HCT116 (cell line): ENCODE results near the gene LMO7. TPM values are rescaled to one million over a fixed set of nuclear protein-coding genes. Genes with fewer than 3 reads are reported as not detected.

Experiments
- ATAC-seq: fragments of 200-7000 bp; cut with Tn5 transposase; 2 replicates; pipeline ENCODE4 v1.9.1; 2020; ENCODE audit warnings: mild to moderate bottlenecking, moderate library complexity
- BruUV-seq: library from RNA; stranded (reverse); fragments of 400-500 nt; replicated peaks from 2 replicates; lab custom pipeline; 2021; lab: Mats Ljungman, UMichigan
- CTCF ChIA-PET: fragments of 300-600 bp; sonication (Branson Sonifier 250); formaldehyde crosslinking; loops from one replicate; lab custom pipeline; 2021; ENCODE audit warnings: antibody characterized with exemption; lab: Charles Lee
- POLR2A ChIA-PET: fragments of 300-600, 350-600 bp; sonication (Branson Sonifier 250); formaldehyde crosslinking; loops from one replicate; lab custom pipeline; 2021; ENCODE audit warnings: antibody characterized with exemption; lab: Charles Lee
- RAD21 ChIA-PET, 2 experiments: fragments of 300-600 bp; sonication (Branson Sonifier 250); formaldehyde crosslinking; loops; one replicate each; lab custom pipeline; 2023; ENCODE audit warnings: low total read pairs in 2 of 2; ENCODE audit not compliant: uncharacterized antibody in 2 of 2, unreplicated experiment in 2 of 2, low non-redundant PET in 1 of 2; lab: Charles Lee
- DNase-seq: peaks from one replicate; pipeline ENCODE4 v3.0.0-alpha.2; 2010; ENCODE audit warnings: low read depth, low spot score
- H2AFZ ChIP-seq: fragments of 200-600 bp; shearing (Covaris generic), sonication (generic); 2 replicates; pipeline ENCODE4 v1.6.1; 2017; ENCODE audit warnings: low read depth, mixed run types, mixed read lengths, antibody characterized with exemption, low read length; ENCODE audit not compliant: poor library complexity, severe bottlenecking
- H3K27ac ChIP-seq: 2 replicates; pipeline ENCODE4 v1.5.1; 2012; ENCODE audit warnings: low read depth, low read length
- H3K27me3 ChIP-seq: fragments of 200-600 bp; sonication (generic); 2 replicates; pipeline ENCODE4 v1.6.1; 2016; ENCODE audit warnings: mixed run types, low read length, mixed read lengths; ENCODE audit not compliant: insufficient read depth
- H3K36me3 ChIP-seq, 2 experiments: fragments of 200-500 bp in 1 of 2; fragments of 200-600 bp in 1 of 2; sonication (Bioruptor generic) in 1 of 2; sonication (generic) in 1 of 2; 2 replicates each; pipeline versions ENCODE4 v1.5.1 to v1.6.1; 2014 to 2016; ENCODE audit warnings: low read length in 2 of 2, inconsistent platforms in 1 of 2, mixed read lengths in 1 of 2, mixed run types in 1 of 2; ENCODE audit not compliant: insufficient read depth in 2 of 2, control insufficient read depth in 1 of 2
- H3K4me1 ChIP-seq, 2 experiments: fragments of 200-600 bp in 1 of 2; sonication (generic) in 1 of 2; 2 replicates each; pipeline versions ENCODE4 v1.5.1 to v1.6.1; 2012 to 2017; ENCODE audit warnings: low read length in 2 of 2, inconsistent platforms in 1 of 2, mild to moderate bottlenecking in 1 of 2, mixed read lengths in 1 of 2, mixed run types in 1 of 2, moderate library complexity in 1 of 2; ENCODE audit not compliant: insufficient read depth in 2 of 2, control insufficient read depth in 1 of 2
- H3K4me2 ChIP-seq: fragments of 200-600 bp; sonication (generic); 2 replicates; pipeline ENCODE4 v1.6.1; 2017; ENCODE audit warnings: mixed run types, low read length, mixed read lengths
- H3K4me3 ChIP-seq, 2 experiments: fragments of 200-600 bp in 1 of 2; sonication (generic) in 1 of 2; replicated peaks in 1 of 2; 2 replicates each; pipeline ENCODE4 v1.5.1; 2011 to 2016; ENCODE audit warnings: low read length in 2 of 2, control low read depth in 1 of 2, low read depth in 1 of 2, mild to moderate bottlenecking in 1 of 2, mixed read lengths in 1 of 2, mixed run types in 1 of 2
- H3K79me2 ChIP-seq: fragments of 200-600 bp; sonication (generic); 2 replicates; pipeline ENCODE4 v1.6.1; 2017; ENCODE audit warnings: mild to moderate bottlenecking, mixed run types, low read length, moderate library complexity, mixed read lengths; ENCODE audit not compliant: insufficient read depth
- H3K9ac ChIP-seq: fragments of 200-600 bp; sonication (generic); 2 replicates; pipeline ENCODE4 v1.6.1; 2016; ENCODE audit warnings: low read length, mixed read lengths
- H3K9me2 ChIP-seq: fragments of 200-600 bp; sonication (generic), shearing (Covaris generic); 2 replicates; pipeline ENCODE4 v1.6.1; 2017; ENCODE audit warnings: mixed run types, mild to moderate bottlenecking, moderate library complexity; ENCODE audit not compliant: insufficient read depth
- H3K9me3 ChIP-seq, 2 experiments: fragments of 200-500 bp in 1 of 2; fragments of 200-600 bp in 1 of 2; sonication (Bioruptor generic) in 1 of 2; sonication (generic) in 1 of 2; 2 replicates each; pipeline ENCODE4 v1.6.1; 2014 to 2017; ENCODE audit warnings: low read length in 2 of 2, mixed read lengths in 2 of 2, inconsistent platforms in 1 of 2, low read depth in 1 of 2, mild to moderate bottlenecking in 1 of 2, mixed run types in 1 of 2, moderate library complexity in 1 of 2; ENCODE audit not compliant: control insufficient read depth in 1 of 2, insufficient read depth in 1 of 2
- H4K20me1 ChIP-seq: fragments of 200-600 bp; sonication (generic), shearing (Covaris generic); 2 replicates; pipeline ENCODE4 v1.6.1; 2017; ENCODE audit warnings: mixed run types, mild to moderate bottlenecking, moderate library complexity; ENCODE audit not compliant: insufficient read depth
- CEBPB ChIP-seq: IDR thresholded peaks from 2 replicates; pipeline ENCODE4 v1.6.1; 2012; ENCODE audit warnings: low read depth
- EGR1 ChIP-seq: IDR thresholded peaks from 2 replicates; pipeline ENCODE4 v1.6.1; 2012; ENCODE audit warnings: low read depth
- ELF1 ChIP-seq: IDR thresholded peaks from 2 replicates; pipeline ENCODE4 v1.6.1; 2012; ENCODE audit warnings: low read depth, borderline replicate concordance
- EZH2 ChIP-seq: fragments of 200-600 bp; sonication (generic); IDR thresholded peaks from 2 replicates; pipeline ENCODE4 v1.6.1; 2017; ENCODE audit warnings: antibody characterized with exemption, mixed run types
- FOSL1 ChIP-seq: IDR thresholded peaks from 2 replicates; pipeline ENCODE4 v1.6.1; 2012; ENCODE audit warnings: low read depth
- JUND ChIP-seq: IDR thresholded peaks from 2 replicates; pipeline ENCODE4 v1.6.1; 2012
- POLR2AphosphoS5 ChIP-seq: IDR thresholded peaks from 2 replicates; pipeline ENCODE4 v1.6.1; 2011; ENCODE audit warnings: mild to moderate bottlenecking, low read depth, low read length, moderate library complexity
- YY1 ChIP-seq: IDR thresholded peaks from 2 replicates; pipeline ENCODE4 v1.6.1; 2011; ENCODE audit warnings: low read length, low read depth, moderate library complexity, mild to moderate bottlenecking; ENCODE audit not compliant: insufficient replicate concordance; ENCODE audit errors: extremely low read depth
- ZNF274 ChIP-seq: fragments of 200-500 bp; sonication (Bioruptor generic); IDR thresholded peaks from 2 replicates; pipeline ENCODE4 v1.6.1; 2014; ENCODE audit warnings: mild to moderate bottlenecking, low read depth, low read length, inconsistent platforms
- intact Hi-C: fragments of 100-400 bp; cut with micrococcal nuclease; formaldehyde crosslinking; loops from 2 replicates; pipeline ENCODE4 v1.10.0; 2022
- total RNA-seq: library from RNA; stranded (reverse); gene quantifications from one replicate; pipeline ENCODE4 v1.2.1, GENCODE V29; 2021; ENCODE audit not compliant: unreplicated experiment
- TF ChIP-seq, protein P1 (sequence below): IDR thresholded peaks from 2 replicates; pipeline ENCODE4 v1.6.1; 2012; ENCODE audit warnings: low read depth
- TF ChIP-seq, protein P2 (sequence below): IDR thresholded peaks from 2 replicates; pipeline ENCODE4 v1.6.1; 2012

Gene LMO7
- total RNA-seq, 1 experiment from 2014 or later: 8.1 TPM

DNA sequence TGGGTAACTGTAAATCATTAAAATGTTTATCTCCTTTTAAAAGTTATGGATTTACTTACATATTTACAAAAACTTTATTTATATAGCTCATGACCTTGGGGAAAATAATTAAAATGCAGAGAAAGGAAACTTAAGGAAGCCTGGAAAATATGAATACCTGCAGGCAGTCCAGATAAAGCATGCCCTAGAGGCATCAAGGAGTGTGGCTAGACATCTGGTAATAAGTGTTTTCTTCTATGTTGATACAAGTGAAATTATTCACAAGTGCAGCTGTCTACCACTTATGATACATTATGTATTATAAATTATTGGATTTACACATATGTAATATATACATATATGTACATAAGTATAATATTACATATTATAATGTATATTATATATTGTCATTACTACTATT is 207.9 kb downstream of the LMO7 start:
- no peaks in the 10 kb centered on the region for H3K79me2 ChIP-seq
- no peak overlapping the region for H3K27ac ChIP-seq
- H3K9ac ChIP-seq: no peak overlapping the region
- no peak for ATAC-seq
- no peaks in the 10 kb centered on the region for H4K20me1 ChIP-seq
- H3K4me3 ChIP-seq: no peak overlapping the region
- H3K27me3 ChIP-seq: no peaks in the 10 kb centered on the region
- RAD21 ChIA-PET: no interaction called here
- H3K4me1 ChIP-seq: no peaks in the 10 kb centered on the region
- H3K4me2 ChIP-seq: no peak overlapping the region
- intact Hi-C loops: no loop called here
- no peaks in the 10 kb centered on the region for H3K36me3 ChIP-seq
- no peaks in the 10 kb centered on the region for H3K9me3 ChIP-seq
- DNase-seq: no peak
- H3K9me2 ChIP-seq: no peaks in the 10 kb centered on the region
- CTCF ChIA-PET: no interaction called here
- TF ChIP-seq, protein P1, sequence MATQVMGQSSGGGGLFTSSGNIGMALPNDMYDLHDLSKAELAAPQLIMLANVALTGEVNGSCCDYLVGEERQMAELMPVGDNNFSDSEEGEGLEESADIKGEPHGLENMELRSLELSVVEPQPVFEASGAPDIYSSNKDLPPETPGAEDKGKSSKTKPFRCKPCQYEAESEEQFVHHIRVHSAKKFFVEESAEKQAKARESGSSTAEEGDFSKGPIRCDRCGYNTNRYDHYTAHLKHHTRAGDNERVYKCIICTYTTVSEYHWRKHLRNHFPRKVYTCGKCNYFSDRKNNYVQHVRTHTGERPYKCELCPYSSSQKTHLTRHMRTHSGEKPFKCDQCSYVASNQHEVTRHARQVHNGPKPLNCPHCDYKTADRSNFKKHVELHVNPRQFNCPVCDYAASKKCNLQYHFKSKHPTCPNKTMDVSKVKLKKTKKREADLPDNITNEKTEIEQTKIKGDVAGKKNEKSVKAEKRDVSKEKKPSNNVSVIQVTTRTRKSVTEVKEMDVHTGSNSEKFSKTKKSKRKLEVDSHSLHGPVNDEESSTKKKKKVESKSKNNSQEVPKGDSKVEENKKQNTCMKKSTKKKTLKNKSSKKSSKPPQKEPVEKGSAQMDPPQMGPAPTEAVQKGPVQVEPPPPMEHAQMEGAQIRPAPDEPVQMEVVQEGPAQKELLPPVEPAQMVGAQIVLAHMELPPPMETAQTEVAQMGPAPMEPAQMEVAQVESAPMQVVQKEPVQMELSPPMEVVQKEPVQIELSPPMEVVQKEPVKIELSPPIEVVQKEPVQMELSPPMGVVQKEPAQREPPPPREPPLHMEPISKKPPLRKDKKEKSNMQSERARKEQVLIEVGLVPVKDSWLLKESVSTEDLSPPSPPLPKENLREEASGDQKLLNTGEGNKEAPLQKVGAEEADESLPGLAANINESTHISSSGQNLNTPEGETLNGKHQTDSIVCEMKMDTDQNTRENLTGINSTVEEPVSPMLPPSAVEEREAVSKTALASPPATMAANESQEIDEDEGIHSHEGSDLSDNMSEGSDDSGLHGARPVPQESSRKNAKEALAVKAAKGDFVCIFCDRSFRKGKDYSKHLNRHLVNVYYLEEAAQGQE: no peak
- no peak for TF ChIP-seq ZNF274
- TF ChIP-seq YY1: no peak
- TF ChIP-seq EZH2: no peak
- no peak for TF ChIP-seq JUND
- no peak overlapping the region for H2AFZ ChIP-seq
- POLR2A ChIA-PET: no interaction called here
- BruUV-seq: no TSS peak

DNA sequence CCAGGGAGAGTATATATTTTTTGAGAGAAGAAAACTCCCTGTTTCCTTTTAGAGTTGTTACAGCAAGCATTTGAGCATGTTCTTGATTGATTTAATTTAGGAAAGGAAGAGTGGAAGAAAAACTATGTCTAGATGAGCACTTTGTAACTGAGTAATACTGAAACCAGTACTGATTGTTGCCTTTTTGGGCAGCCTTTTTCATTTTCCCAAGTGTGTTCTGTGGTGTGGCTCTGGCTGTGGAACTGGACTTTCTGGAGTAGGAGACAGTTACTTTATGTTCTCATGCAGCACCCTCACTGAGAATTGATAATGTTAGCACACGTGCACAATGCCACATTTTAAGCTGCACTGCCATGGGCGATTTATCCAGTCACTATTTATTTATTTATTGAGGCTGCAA is 211.5 kb downstream of the LMO7 start:
- no peaks in the 10 kb centered on the region for H3K4me1 ChIP-seq
- no peak overlapping the region for H3K27ac ChIP-seq
- H3K9me2 ChIP-seq: no peaks in the 10 kb centered on the region
- H3K4me2 ChIP-seq: no peak overlapping the region
- H3K9ac ChIP-seq: no peak overlapping the region
- H4K20me1 ChIP-seq: no peaks in the 10 kb centered on the region
- H3K4me3 ChIP-seq: no peak overlapping the region
- no peak for ATAC-seq
- DNase-seq: no peak
- ChIA-PET RAD21 (no interaction called here), POLR2A (no interaction called here), CTCF (no interaction called here)
- no peaks in the 10 kb centered on the region for H3K79me2 ChIP-seq
- BruUV-seq: no TSS peak
- H3K27me3 ChIP-seq: no peaks in the 10 kb centered on the region
- intact Hi-C loops: no loop called here
- no peaks in the 10 kb centered on the region for H3K36me3 ChIP-seq
- H3K9me3 ChIP-seq: no peaks in the 10 kb centered on the region
- H2AFZ ChIP-seq: no peak overlapping the region
- no peak for TF ChIP-seq ELF1
- no peak for TF ChIP-seq ZNF274
- no peak for TF ChIP-seq POLR2AphosphoS5
- TF ChIP-seq EGR1: no peak
- no peak for TF ChIP-seq FOSL1
- TF ChIP-seq, protein P2, sequence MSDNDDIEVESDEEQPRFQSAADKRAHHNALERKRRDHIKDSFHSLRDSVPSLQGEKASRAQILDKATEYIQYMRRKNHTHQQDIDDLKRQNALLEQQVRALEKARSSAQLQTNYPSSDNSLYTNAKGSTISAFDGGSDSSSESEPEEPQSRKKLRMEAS: no peak
- TF ChIP-seq, protein P1: no peak
- no peak for TF ChIP-seq JUND
- TF ChIP-seq CEBPB: no peak
